Measurements from ENCODE around the gene ZSWIM8. TPM values are rescaled to one million over a fixed set of nuclear protein-coding genes. Genes with fewer than 3 reads are reported as not detected.
"Not testable (repeated sequence)": the region's sequence is repeated elsewhere in the genome, so short reads cannot be mapped to it uniquely, and the experiment has no call there.

ZSWIM8 gene
- total RNA-seq, 1 donor from 2014 or later, result 131 TPM

GRCh38 chr10:73781879-73782748 is 3.3 kb upstream of the ZSWIM8 start, which contains the start of gene CHCHD1:
Gene CHCHD1 (plus strand): TSS chr10:73782048. CDS start chr10:73782076, 28 bp downstream.
- no peaks in the 10 kb centered on the region for H3K9me3 Mint-ChIP-seq
- H3K4me3 Mint-ChIP-seq, result peak within 1 kb of the TSS; percentile 99
- H3K4me1 Mint-ChIP-seq, result peaks cover 49% of the 10 kb centered on the region
- no peaks in the 10 kb centered on the region for H3K36me3 Mint-ChIP-seq
- peak within 1 kb of the TSS; percentile 99 for H3K27ac Mint-ChIP-seq
- no peak for TF ChIP-seq CTCF (IDR thresholded peaks at IDR 0.05; ENCODE audit: unreplicated experiment)
- H3K27me3 Mint-ChIP-seq (ENCODE audit: low read depth), result no peaks in the 10 kb centered on the region
- DNase-seq (ENCODE audit: low spot score in 2 of 2, unreplicated experiment in 2 of 2), result peak; percentile 69 to 87

DNA sequence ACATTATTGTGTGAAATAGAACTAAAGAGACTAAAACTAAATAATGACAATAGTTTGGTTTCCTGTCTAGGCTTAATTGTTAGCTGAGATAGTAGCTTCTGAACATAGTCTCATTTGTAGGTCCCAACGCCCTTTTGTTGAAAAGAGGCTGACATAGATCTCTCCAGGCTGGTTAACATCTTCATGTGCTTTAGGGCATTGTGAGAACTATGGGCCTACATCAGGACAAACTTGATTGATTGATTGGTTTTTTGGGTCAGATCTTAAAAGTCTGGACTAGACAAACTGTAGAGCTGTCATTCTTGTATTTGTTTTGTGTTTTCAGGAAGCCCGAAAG is 2.7 kb upstream of the ZSWIM8 start:
- Mint-ChIP-seq H3K27me3 (ENCODE audit: low read depth) (no peaks in the 10 kb centered on the region), H3K27ac (peak overlapping the region; percentile 99), H3K36me3 (no peaks in the 10 kb centered on the region), H3K4me3 (peak overlapping the region; percentile 99), H3K4me1 (peaks cover 52% of the 10 kb centered on the region), H3K9me3 (no peaks in the 10 kb centered on the region)
- no peak for TF ChIP-seq CTCF (IDR thresholded peaks at IDR 0.05; ENCODE audit: unreplicated experiment)
- no peak for DNase-seq (ENCODE audit: low spot score in 2 of 2, unreplicated experiment in 2 of 2)

DNA sequence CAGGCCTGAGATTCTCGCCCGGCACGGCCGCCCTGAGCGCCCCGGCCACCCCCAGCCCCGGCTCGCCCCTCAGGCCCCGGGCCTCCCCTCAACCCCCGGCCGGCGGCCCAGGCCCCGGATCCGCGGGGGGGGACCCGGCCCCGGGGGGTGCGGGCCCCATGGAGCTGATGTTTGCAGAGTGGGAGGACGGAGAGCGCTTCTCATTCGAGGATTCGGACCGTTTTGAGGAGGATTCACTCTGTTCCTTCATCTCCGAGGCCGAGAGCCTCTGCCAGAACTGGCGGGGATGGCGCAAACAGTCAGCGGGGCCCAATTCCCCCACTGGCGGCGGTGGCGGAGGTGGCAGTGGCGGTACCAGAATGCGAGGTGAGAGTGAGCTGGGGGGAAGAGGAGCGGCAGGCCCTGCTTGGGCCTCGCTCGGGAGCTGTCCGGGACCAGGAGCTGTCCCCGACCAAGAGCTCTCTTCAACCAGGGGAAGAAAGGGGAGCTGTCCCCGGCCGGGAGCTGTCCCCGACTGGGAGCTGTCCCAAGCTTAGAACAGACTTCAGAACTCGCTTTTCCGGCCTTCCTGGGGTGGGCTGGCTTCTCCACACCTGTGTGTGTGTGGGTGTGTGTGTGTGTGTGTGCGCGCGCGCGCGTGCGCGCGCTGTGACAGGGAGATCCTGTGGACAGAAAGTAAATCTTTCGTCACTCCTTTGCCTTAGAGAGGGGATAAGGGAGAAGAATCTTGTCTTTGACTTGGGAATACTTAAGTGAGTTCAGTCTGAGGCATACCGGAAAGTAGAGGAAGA is 510 bp downstream of the ZSWIM8 start:
- peak; percentile 51 to 69 for DNase-seq (ENCODE audit: low spot score in 2 of 2, unreplicated experiment in 2 of 2)

GRCh38 chr10:73786512-73786885 is 1.1 kb downstream of the ZSWIM8 start:
- no peaks in the 10 kb centered on the region for H3K9me3 Mint-ChIP-seq
- TF ChIP-seq CTCF (IDR thresholded peaks at IDR 0.05; ENCODE audit: unreplicated experiment), result no peak
- DNase-seq (ENCODE audit: low spot score in 2 of 2, unreplicated experiment in 2 of 2), result no peak
- H3K27ac Mint-ChIP-seq, result peak overlapping the region; percentile 94
- peaks cover 20% of the 10 kb centered on the region for H3K36me3 Mint-ChIP-seq
- H3K4me3 Mint-ChIP-seq, result peak overlapping the region; percentile 99
- peaks cover 39% of the 10 kb centered on the region for H3K4me1 Mint-ChIP-seq
- H3K27me3 Mint-ChIP-seq (ENCODE audit: low read depth), result no peaks in the 10 kb centered on the region

More for the DNA sequence above, 510 bp downstream of the ZSWIM8 start:
- peak overlapping the region; percentile 98 for H3K27ac Mint-ChIP-seq
- H3K4me3 Mint-ChIP-seq, result peak overlapping the region; percentile 99
- peaks cover 14% of the 10 kb centered on the region for H3K36me3 Mint-ChIP-seq
- H3K4me1 Mint-ChIP-seq, result peaks cover 43% of the 10 kb centered on the region
- no peak for TF ChIP-seq CTCF (IDR thresholded peaks at IDR 0.05; ENCODE audit: unreplicated experiment)
- no peaks in the 10 kb centered on the region for H3K9me3 Mint-ChIP-seq
- H3K27me3 Mint-ChIP-seq (ENCODE audit: low read depth), result no peaks in the 10 kb centered on the region

GRCh38 chr10:73787031-73787800 is 1.8 kb downstream of the ZSWIM8 start:
- peaks cover 22% of the 10 kb centered on the region for H3K36me3 Mint-ChIP-seq
- H3K9me3 Mint-ChIP-seq; DNase-seq (ENCODE audit: low spot score in 2 of 2, unreplicated experiment in 2 of 2); H3K27me3 Mint-ChIP-seq (ENCODE audit: low read depth): not testable (repeated sequence)
- H3K4me1 Mint-ChIP-seq, result peaks cover 35% of the 10 kb centered on the region
- peak overlapping the region; percentile 34 for H3K27ac Mint-ChIP-seq
- H3K4me3 Mint-ChIP-seq, result peak overlapping the region; percentile 99

Measured in mesothelial cell of epicardium (in vitro differentiated cells).